ENCODE measurements around the gene VEPH1. TPM values are rescaled to one million over a fixed set of nuclear protein-coding genes. Genes with fewer than 3 reads are reported as not detected.

Gene VEPH1
- total RNA-seq, 1 experiment from 2014 or later: 3.3 TPM

DNA sequence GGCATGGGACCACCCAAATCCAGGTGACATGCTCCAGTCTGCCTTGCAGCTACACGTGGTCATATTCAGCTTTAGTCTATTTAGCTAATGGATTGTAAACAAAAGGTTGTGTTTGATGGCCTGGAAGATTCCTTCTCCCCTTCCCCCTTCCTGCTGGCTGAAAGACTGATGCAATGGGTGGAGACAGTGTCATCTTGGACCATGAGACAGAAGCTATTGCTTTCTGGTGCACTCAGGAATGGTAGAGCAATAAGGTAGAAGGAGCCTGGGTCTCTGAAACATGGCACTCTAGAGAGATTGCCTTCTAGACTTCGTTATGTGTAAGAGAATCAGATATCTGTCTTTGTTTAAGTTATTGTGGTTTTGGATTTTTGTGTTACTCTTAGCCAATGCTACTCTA is 92.3 kb downstream of the VEPH1 start:
- DNase-seq: no peak

DNA sequence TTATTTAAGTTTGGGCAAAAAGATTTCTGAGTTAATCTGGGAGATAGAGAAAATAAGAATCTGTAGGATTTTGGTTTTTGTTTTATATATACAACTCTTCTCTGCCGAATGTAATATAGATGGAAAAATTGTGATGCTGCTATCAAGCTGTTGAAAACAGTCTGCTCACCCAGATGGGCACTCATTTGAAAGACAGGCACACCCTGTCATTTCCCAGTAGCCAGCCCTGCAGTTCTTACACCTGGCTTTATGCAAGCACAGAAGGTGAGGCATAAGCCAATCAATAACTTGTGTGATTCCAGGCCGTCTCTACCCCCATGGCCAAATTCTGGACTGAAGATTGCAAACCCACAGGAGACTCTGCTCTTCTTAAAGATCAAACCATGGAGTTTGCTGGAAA is 93.7 kb downstream of the VEPH1 start:
- no peak overlapping the region for H3K4me3 ChIP-seq (ENCODE audit: insufficient read depth, low read depth, low read length)
- DNase-seq: no peak
- no peaks in the 10 kb centered on the region for H3K36me3 ChIP-seq (replicated peaks; ENCODE audit: control insufficient read depth, insufficient read depth, low read length)
- H3K27me3 ChIP-seq (ENCODE audit: control insufficient read depth, insufficient read depth, low read length): no peaks in the 10 kb centered on the region

More for the DNA sequence above, 92.3 kb downstream of the VEPH1 start:
- H3K4me3 ChIP-seq (ENCODE audit: insufficient read depth, low read depth, low read length): no peak overlapping the region
- H3K36me3 ChIP-seq (replicated peaks; ENCODE audit: control insufficient read depth, insufficient read depth, low read length): no peaks in the 10 kb centered on the region
- H3K27me3 ChIP-seq (ENCODE audit: control insufficient read depth, insufficient read depth, low read length): no peaks in the 10 kb centered on the region

DNA sequence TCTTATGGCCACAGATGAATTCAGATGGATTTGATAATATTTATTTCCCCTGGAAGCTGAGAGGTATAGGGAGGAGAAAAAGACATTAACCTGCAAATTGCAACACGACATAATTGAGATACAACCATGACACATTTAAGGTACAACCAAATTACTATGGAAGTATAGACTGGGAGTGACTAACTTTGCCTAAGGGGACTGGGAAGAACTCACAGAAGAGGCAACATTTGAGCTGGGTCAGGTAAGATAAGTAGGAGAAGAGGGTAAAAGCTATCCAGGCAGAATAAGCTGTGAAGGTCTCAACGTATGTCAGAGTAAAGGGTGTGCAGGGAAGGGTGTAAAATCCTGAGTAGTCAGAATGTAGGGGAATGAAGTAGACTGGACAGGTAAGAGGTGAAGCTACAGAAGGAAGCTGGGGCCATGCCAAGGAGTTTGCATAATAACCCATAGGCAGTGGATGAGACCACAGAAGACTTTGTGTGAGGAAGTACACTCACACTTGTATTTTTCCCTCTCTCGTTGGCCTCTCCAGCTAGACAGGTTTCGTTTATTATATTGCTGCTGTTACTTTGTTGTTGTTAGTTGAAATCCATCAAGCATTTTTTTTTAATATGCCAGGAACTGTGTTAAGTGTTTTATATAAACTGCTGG is 94.6 kb downstream of the VEPH1 start:
- no peaks in the 10 kb centered on the region for H3K27me3 ChIP-seq (ENCODE audit: control insufficient read depth, insufficient read depth, low read length)
- DNase-seq: no peak
- H3K36me3 ChIP-seq (replicated peaks; ENCODE audit: control insufficient read depth, insufficient read depth, low read length): no peaks in the 10 kb centered on the region
- H3K4me3 ChIP-seq (ENCODE audit: insufficient read depth, low read depth, low read length): no peak overlapping the region

DNA sequence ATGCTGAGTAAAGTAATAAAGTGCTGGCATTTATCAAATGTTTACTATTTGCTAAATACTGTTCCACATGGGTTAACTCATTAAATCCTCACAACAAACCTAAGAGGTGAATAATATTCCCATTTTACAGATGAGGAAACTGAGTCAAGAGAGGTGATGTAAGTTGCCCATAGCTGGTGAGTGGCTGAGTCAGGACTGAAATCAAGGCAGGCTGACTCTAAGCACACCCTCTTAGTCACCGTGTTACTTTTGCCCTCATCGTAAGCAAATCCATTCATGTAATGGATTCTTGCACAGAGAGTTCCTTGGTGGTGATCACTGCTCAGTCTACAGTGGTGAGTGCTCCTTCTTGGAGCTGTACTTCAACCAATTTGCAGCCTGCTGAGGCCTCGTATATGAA is 95.4 kb downstream of the VEPH1 start:
- DNase-seq: no peak
- H3K27me3 ChIP-seq (ENCODE audit: control insufficient read depth, insufficient read depth, low read length): no peaks in the 10 kb centered on the region
- H3K36me3 ChIP-seq (replicated peaks; ENCODE audit: control insufficient read depth, insufficient read depth, low read length): no peaks in the 10 kb centered on the region
- no peak overlapping the region for H3K4me3 ChIP-seq (ENCODE audit: insufficient read depth, low read depth, low read length)

DNA sequence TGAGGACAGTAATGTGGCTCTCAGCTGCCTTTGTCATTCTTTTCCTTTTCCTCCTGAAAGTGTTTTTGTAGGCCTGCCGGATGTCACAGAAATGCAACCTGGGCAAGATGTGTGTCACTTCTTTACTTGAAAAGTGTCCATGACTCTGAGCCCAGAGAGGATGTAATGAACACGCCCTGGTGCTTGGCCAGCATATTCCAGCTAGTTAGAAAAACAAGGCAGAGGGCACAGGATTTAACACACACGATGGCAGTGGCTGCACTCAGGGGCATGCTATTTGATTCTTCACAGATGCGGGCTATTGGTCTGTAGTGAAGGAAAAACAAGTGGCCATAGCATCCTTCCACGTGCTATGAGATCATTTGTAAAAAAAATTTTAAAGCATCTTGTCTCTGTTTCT is 96.8 kb downstream of the VEPH1 start:
- H3K27me3 ChIP-seq (ENCODE audit: control insufficient read depth, insufficient read depth, low read length): no peaks in the 10 kb centered on the region
- no peak overlapping the region for H3K4me3 ChIP-seq (ENCODE audit: insufficient read depth, low read depth, low read length)
- H3K36me3 ChIP-seq (replicated peaks; ENCODE audit: control insufficient read depth, insufficient read depth, low read length): no peaks in the 10 kb centered on the region
- DNase-seq: no peak

DNA sequence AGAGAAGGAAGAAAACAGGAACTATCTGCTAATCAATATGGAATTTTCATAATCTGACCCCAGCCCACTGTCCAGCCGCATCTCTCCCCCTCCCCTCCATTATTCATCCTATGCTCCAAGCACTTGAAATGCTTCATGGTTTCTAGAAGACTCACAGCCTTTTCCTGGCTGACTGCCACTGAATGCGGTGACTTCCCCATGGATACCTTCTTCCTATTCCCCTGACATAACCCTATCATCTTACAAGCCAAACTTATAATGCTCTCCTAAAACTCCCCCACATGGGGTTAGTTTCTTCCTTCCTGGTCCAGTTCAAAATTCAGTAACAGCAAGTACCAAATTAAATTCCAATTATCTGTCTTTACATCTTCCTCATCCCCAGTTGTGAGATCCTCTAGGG is 97.8 kb downstream of the VEPH1 start:
- H3K36me3 ChIP-seq (replicated peaks; ENCODE audit: control insufficient read depth, insufficient read depth, low read length): no peaks in the 10 kb centered on the region
- no peaks in the 10 kb centered on the region for H3K27me3 ChIP-seq (ENCODE audit: control insufficient read depth, insufficient read depth, low read length)
- H3K4me3 ChIP-seq (ENCODE audit: insufficient read depth, low read depth, low read length): no peak overlapping the region
- DNase-seq: no peak

DNA sequence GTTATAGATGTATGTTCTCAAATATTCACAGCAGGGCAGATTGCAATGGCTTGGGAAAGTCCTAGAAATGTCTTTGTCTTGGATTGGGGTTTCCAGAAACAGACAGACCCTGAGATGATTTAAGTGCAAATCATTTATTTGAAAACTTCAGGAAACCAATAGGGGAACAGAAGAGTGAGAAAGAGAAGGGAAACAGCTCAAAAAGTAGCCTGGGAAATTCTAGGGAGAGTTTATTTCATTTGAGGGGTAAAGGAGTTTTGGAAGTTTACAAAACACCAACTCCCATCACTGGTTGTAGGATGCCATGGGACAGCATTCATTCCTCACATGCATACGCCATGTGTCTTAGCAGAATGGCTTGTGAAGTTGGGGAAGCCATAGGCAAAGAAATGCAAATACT is 98.8 kb downstream of the VEPH1 start:
- no peaks in the 10 kb centered on the region for H3K27me3 ChIP-seq (ENCODE audit: control insufficient read depth, insufficient read depth, low read length)
- no peak for DNase-seq
- H3K4me3 ChIP-seq (ENCODE audit: insufficient read depth, low read depth, low read length): no peak overlapping the region
- H3K36me3 ChIP-seq (replicated peaks; ENCODE audit: control insufficient read depth, insufficient read depth, low read length): no peaks in the 10 kb centered on the region

DNA sequence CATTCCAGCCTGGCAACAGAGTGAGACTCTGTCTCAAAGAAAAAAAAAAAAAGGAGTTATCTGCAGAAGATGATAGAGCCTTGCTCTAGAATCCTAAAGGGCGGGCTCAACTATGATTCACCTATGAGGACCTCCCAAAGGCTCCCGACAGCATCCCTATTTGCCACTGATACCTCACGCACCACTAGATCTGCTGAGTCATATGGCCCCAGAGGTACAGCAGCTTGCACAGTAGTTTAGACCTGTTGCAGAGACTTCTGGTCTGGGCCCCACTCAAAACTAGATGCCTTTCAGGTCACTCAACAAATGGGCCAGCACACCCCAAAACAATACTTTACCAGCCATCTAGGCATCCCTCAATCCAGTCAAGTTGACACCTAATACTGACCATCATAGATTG is 104.6 kb downstream of the VEPH1 start:
- no peak for DNase-seq
- H3K4me3 ChIP-seq (ENCODE audit: insufficient read depth, low read depth, low read length): no peak overlapping the region
- H3K36me3 ChIP-seq (replicated peaks; ENCODE audit: control insufficient read depth, insufficient read depth, low read length): no peaks in the 10 kb centered on the region
- no peaks in the 10 kb centered on the region for H3K27me3 ChIP-seq (ENCODE audit: control insufficient read depth, insufficient read depth, low read length)

DNA sequence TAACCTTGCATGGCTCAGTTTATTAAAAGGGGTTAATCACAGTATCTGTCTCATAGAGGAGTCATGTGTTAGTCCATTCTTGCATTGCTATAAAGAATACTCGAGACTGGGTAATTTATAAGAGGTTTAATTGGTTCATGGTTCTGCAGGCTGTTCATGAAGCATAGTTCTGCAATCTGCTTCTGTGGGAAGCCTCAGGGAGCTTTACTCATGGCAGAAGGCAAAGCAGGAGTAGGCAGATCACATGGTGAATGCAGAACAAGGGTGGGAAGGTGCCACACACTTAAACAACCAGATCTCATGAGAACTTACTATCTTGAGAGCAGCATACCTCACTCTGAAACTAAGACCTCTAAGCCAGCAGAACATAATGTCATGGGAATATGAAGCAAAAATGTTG is 108.8 kb downstream of the VEPH1 start:
- no peak for DNase-seq
- no peaks in the 10 kb centered on the region for H3K27me3 ChIP-seq (ENCODE audit: control insufficient read depth, insufficient read depth, low read length)

DNA sequence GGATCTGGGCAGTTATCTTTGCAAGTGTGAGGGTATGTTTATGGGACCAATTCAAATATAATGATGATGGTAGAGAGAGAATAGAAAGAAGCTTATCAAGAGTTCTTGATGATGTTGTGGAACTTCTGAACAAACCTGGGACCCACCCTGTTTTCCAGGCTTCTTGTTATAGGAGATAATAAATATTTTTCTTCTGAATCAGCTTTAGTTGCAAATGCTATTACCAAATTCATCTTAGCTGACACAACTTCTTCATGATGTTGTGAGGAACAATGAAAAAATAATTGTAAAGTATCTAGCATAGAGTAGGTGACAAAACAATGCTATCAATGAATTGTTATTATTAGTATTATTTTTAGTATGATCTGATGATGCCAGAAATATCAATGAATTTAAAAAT is 110.1 kb downstream of the VEPH1 start:
- H3K36me3 ChIP-seq (replicated peaks; ENCODE audit: control insufficient read depth, insufficient read depth, low read length): no peaks in the 10 kb centered on the region
- H3K4me3 ChIP-seq (ENCODE audit: insufficient read depth, low read depth, low read length): no peak overlapping the region
- DNase-seq: no peak
- no peaks in the 10 kb centered on the region for H3K27me3 ChIP-seq (ENCODE audit: control insufficient read depth, insufficient read depth, low read length)

More for the DNA sequence above, 108.8 kb downstream of the VEPH1 start:
- H3K4me3 ChIP-seq (ENCODE audit: insufficient read depth, low read depth, low read length): no peak overlapping the region
- no peaks in the 10 kb centered on the region for H3K36me3 ChIP-seq (replicated peaks; ENCODE audit: control insufficient read depth, insufficient read depth, low read length)

DNA sequence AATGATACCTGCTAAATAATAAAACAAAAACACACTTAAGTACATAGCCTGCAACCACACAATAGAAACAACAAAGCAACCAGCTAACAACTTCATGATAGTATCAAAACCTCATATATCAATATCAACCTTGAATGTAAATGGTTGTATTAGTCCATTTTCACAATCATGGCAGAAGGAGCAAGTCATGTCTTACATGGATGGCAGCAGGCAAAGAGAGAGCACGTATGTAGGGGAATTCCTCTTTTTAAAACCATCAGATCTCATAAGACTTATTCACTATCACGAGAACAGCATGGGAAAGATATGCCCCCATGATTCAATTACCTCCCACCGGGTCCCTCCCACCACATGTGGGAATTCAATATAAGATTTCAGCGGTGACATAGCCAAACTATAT is 111.1 kb downstream of the VEPH1 start:
- no peak for DNase-seq
- no peaks in the 10 kb centered on the region for H3K27me3 ChIP-seq (ENCODE audit: control insufficient read depth, insufficient read depth, low read length)
- no peak overlapping the region for H3K4me3 ChIP-seq (ENCODE audit: insufficient read depth, low read depth, low read length)
- H3K36me3 ChIP-seq (replicated peaks; ENCODE audit: control insufficient read depth, insufficient read depth, low read length): no peaks in the 10 kb centered on the region

DNA sequence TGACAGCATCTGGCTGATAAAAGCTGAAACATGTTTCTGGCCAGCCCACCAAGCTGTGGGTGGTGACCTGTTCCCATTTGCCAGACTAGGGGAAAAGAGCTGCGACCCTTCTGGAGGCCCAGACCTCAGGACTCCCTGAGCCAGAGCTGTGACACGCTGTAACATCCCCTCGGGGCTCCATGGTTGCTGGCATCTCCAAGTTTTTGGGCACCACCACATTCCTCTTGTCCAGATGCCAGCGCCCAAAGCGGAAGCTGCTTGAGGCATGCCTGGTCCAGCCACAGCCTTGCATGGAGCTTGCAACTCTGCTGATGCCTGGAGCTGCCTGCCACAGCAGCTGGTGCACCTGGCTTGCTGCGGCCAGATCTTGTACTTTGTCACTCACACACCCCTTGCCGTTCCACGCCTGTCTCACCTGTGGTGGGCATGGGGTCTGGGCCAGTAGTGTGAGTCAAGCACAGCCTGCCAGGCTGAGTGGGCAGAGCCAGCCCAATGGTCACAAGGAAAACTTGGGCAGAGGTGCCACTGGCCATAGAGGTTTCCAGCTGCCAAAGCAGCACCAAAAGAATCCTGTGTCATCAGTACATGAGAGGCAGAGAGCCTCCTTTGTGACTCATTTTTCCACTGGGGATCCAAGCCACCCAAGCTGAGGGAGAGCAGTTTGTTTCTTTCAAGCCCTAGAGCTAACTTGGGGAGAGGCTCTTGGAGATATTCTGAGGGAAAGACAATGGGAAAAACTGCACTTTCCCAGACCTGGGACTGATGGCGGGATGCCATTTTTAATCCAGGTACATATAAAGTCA is 112.3 kb downstream of the VEPH1 start:
- no peak overlapping the region for H3K4me3 ChIP-seq (ENCODE audit: insufficient read depth, low read depth, low read length)

DNA sequence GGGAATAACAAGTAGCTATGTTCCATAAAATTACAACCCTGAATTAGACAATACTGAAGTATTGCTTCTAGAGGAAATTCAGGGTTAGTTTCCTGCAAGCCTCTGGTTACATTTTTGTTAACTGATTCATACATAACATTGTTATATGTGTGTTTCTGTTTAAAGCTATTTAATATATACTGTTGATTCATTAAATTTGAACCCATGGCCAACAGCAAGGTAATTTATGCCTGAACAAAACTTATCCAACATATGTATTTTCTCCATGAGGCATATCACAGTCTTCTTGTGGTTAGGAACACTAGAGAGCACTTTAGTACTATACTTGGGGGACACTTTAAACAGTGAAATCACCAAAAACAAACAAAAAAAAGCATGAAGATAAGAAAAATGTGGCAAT is 114.2 kb downstream of the VEPH1 start:
- no peak for DNase-seq
- H3K27me3 ChIP-seq (ENCODE audit: control insufficient read depth, insufficient read depth, low read length): no peaks in the 10 kb centered on the region
- H3K36me3 ChIP-seq (replicated peaks; ENCODE audit: control insufficient read depth, insufficient read depth, low read length): no peaks in the 10 kb centered on the region
- H3K4me3 ChIP-seq (ENCODE audit: insufficient read depth, low read depth, low read length): no peak overlapping the region

More for the DNA sequence above, 112.3 kb downstream of the VEPH1 start:
- no peaks in the 10 kb centered on the region for H3K36me3 ChIP-seq (replicated peaks; ENCODE audit: control insufficient read depth, insufficient read depth, low read length)
- H3K27me3 ChIP-seq (ENCODE audit: control insufficient read depth, insufficient read depth, low read length): no peaks in the 10 kb centered on the region
- no peak for DNase-seq

DNA sequence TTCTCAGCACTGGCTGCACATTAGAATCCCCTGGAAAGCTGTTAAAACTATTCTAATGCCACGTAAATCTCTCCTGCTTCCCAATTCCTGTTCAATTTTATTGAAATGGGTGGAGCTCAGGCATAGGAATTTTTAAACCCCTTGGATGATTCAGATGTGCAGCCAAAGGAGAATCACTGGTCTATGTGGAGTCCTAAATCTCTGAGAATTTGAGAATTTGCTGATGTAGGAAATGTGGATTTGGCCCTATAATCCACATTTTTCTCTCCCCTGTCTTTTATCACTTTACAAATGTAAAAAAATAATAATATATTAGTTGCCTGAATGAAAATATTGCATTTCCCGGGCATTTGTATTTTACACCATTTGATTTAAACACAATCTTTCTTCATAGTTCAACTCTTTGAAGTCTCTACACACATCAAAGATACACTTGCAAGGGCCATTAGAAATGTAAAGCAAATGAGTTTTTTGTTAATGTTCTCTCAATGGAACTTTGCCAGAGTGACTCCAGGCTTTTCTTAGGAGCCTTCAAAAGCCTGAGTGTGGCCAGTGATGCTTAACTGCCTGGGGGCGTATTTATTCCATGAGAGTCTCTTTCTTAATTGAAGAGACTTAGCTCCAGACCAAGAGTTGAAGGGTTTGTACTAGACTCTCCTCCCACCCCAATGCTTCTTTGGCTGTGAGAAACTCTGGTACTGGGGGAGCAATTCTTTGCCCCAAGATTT is 115.3 kb downstream of the VEPH1 start:
- Histone ChIP-seq H3K4me3 (ENCODE audit: insufficient read depth, low read depth, low read length) (no peak overlapping the region), H3K36me3 (replicated peaks; ENCODE audit: control insufficient read depth, insufficient read depth, low read length) (no peaks in the 10 kb centered on the region), H3K27me3 (ENCODE audit: control insufficient read depth, insufficient read depth, low read length) (no peaks in the 10 kb centered on the region)
- DNase-seq: no peak

DNA sequence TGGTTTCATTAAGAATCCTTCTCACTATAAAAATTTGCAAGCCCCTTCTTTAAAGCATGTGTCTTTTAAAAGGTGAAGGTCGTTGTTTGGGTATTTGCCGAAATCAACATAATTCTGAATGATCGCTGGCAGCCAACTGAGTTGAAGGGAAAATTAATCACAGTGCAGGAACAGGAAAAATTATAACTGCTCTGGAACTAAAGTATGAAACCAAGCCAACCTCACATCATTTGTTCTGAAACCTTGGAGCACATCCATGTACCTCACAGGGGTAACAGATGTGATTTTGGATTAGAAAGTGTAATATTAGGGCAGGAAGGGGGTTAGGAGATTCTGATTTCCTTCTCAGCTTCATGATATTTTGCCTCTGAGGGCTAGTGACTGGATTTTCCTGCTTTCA is 118.7 kb downstream of the VEPH1 start:
- no peak overlapping the region for H3K4me3 ChIP-seq (ENCODE audit: insufficient read depth, low read depth, low read length)
- H3K36me3 ChIP-seq (replicated peaks; ENCODE audit: control insufficient read depth, insufficient read depth, low read length): no peaks in the 10 kb centered on the region
- H3K27me3 ChIP-seq (ENCODE audit: control insufficient read depth, insufficient read depth, low read length): no peaks in the 10 kb centered on the region
- no peak for DNase-seq

Data from H7 (cell line).